Heart left ventricle (tissue), 16 donors: ENCODE results near the gene OMP. TPM values are rescaled to one million over a fixed set of nuclear protein-coding genes. Genes with fewer than 3 reads are reported as not detected.

Source experiments
- ATAC-seq, 4 donors: fragments of 200-7000 bp; cut with Tn5 transposase; one replicate each; pipeline ENCODE4 v1.9.1; 2020 to 2022; ENCODE audit warnings: moderate library complexity in 4 of 4, mild to moderate bottlenecking in 3 of 4, moderate number of reproducible peaks in 1 of 4
- DNase-seq, 5 donors: peaks; one replicate each; pipeline ENCODE4 v3.0.0-alpha.2; 2020
- H3K27ac ChIP-seq, 12 donors: fragments of 200-600 bp; sonication (generic) in 4 of 12; one replicate each; pipeline versions ENCODE4 v1.5.0 to v1.8.0; 2016 to 2022; ENCODE audit warnings: mild to moderate bottlenecking in 2 of 12
- H3K27me3 ChIP-seq, 9 donors: fragments of 200-600 bp; sonication (generic) in 2 of 9; one replicate each; pipeline versions ENCODE4 v1.5.1 to v1.8.0; 2016 to 2022; ENCODE audit warnings: mild to moderate bottlenecking in 3 of 9
- H3K36me3 ChIP-seq, 9 donors: fragments of 200-600 bp; sonication (generic) in 2 of 9; one replicate each; pipeline versions ENCODE4 v1.5.0 to v1.8.0; 2018 to 2022; ENCODE audit warnings: mild to moderate bottlenecking in 2 of 9
- H3K4me1 ChIP-seq, 12 donors: fragments of 200-600 bp; sonication (generic) in 4 of 12; one replicate each; pipeline versions ENCODE4 v1.5.0 to v1.8.0; 2016 to 2022; ENCODE audit warnings: mild to moderate bottlenecking in 3 of 12
- H3K4me3 ChIP-seq, 12 donors: fragments of 200-600 bp; sonication (generic) in 4 of 12; one replicate each; pipeline versions ENCODE4 v1.5.0 to v1.8.0; 2017 to 2022; ENCODE audit warnings: mild to moderate bottlenecking in 9 of 12, moderate library complexity in 4 of 12
- H3K9me3 ChIP-seq, 12 donors: fragments of 200-600 bp; sonication (generic) in 4 of 12; one replicate each; pipeline versions ENCODE4 v1.5.0 to v1.8.0; 2016 to 2022; ENCODE audit warnings: mild to moderate bottlenecking in 1 of 12
- POLR2A ChIP-seq, 2 donors: fragments of 450-650 bp; IDR thresholded peaks; one replicate each; pipeline ENCODE4 v1.6.1; 2017; ENCODE audit warnings: antibody characterized with exemption in 2 of 2, mild to moderate bottlenecking in 2 of 2, moderate library complexity in 2 of 2
- WGBS, 4 donors: extraction: QIAGEN DNeasy Blood & Tissue Kit in 2 of 4; methylation state at CpG; one replicate each; pipeline versions ENCODE4 v1.1.5 to v1.1.7; 2013 to 2018; 5-methylcytosine and 5-hydroxymethylcytosine counted together
- intact Hi-C, 10 donors: fragments of 100-400 bp; cut with DNase I; formaldehyde crosslinking; loops; one replicate each; pipeline versions ENCODE4 v1.11.1 to v1.14.2; 2022
- polyA plus RNA-seq, 2 donors: library from polyadenylated mRNA; stranded (reverse); fragments of 200-250 nt; gene quantifications; one replicate each; pipeline ENCODE4 v1.2.3, GENCODE V29; 2013
- total RNA-seq, 9 donors: library from RNA; depleted of rRNA in 2 of 9; stranded (reverse); fragments of >200 nt in 2 of 9; fragmentation: NEBNext Ultra II Directional in 3 of 9; extraction: Animal tissue kit (Norgen Biotek cat#: 25700) in 3 of 9; gene quantifications; one replicate each; pipeline versions ENCODE4 v1.1.0 to v1.2.4, GENCODE V29; 2016 to 2023
- TF ChIP-seq, protein P1 (sequence below), 12 donors: fragments of 200-600 bp; sonication (generic) in 4 of 12; IDR thresholded peaks; one replicate each; pipeline versions ENCODE4 v1.5.0 to v1.8.0; 2018 to 2022; ENCODE audit warnings: antibody characterized with exemption in 12 of 12, mild to moderate bottlenecking in 5 of 12
- donor health status: ischemic (EF 13 %, LVEDD 7.1; RV severe dilation, severe dysfunction).
- donor health status: healthy with polysubstance abuse.
- donor health status: DM: no; HTN: yes; CAD: no.
- donor health status: DM: no; HTN: no; CAD: no.
- donor health status: ischemic (EF 25% LVEDD 6.9; RV normal size, moderate dysfunction).
- donor health status: ischemic (EF 25% LVEDD 5.7; RV mildly dilated, moderate dysfunction).
- donor health status: healthy.
- donor health status: DM: yes; HTN: yes; CAD: no.
- donor health status: ischemic (EF 35%, LVEDD 5.7; RV mildly dilated, moderate dysfunction).
- donor health status: nonischemic (EF 11% LVEDD 7.7; RV severe dilation, severe dysfunction).
- donor health status: DM: yes; HTN: yes; CAD: no.
- donor health status: PGD.
- donor health status: ischemic (EF 29% LVEDD 5.4; RV normal size, mild dysfunction).
- donor health status: nonischemic (EF 23%, LVEDD 6.1; RV moderate dilation, normal function).

Gene OMP
- total and polyA plus RNA-seq, 11 donors, result not detected

DNA sequence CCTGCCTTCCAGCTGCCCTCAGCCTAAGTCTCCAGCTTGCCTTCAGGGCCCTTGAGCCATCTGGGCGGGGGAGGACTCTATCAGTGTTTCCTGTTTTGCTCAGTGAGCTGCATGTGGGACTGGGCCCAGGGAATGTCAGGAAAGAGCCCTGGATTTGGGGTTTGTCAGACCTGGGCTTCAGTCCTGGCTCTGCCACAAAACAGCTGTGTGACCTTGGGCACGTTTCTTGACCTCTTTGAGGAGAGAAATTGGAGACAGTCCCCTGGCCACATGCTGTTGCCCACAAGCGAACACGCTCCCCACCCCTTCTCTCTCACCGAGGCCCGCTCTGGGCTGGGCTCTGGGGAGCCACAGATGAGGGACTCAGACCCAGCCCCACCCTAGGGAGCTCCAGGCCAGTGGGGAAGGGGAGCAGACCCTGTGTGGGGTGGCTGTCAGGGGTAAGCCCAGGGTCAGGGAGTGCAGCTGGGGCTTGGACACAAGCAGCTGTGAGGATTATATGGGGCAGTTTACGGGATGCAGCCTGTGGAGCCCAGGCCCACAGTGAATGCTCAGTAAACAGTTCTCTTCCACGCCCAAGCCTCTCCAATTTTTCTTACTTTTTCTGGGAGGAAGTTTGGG is 37.7 kb downstream of the OMP start:
- H3K4me1 ChIP-seq, result peaks cover 0 to 39% (median 18%) of the 10 kb centered on the region in 12 donors
- ATAC-seq (peak; percentile 45 to 85 (median 76)), DNase-seq (peak; percentile 61 to 80 (median 69))
- WGBS, 4 donors, result 36 to 65% (median 44%) methylated on average over 7 to 8 of the region's 8 CpGs
- no peaks in the 10 kb centered on the region for H3K36me3 ChIP-seq
- H3K27me3 ChIP-seq, result peaks cover 0 to 12% (median 5%) of the 10 kb centered on the region in 9 donors
- TF ChIP-seq POLR2A (IDR thresholded peaks at IDR 0.05), result no peak
- TF ChIP-seq, protein P1, sequence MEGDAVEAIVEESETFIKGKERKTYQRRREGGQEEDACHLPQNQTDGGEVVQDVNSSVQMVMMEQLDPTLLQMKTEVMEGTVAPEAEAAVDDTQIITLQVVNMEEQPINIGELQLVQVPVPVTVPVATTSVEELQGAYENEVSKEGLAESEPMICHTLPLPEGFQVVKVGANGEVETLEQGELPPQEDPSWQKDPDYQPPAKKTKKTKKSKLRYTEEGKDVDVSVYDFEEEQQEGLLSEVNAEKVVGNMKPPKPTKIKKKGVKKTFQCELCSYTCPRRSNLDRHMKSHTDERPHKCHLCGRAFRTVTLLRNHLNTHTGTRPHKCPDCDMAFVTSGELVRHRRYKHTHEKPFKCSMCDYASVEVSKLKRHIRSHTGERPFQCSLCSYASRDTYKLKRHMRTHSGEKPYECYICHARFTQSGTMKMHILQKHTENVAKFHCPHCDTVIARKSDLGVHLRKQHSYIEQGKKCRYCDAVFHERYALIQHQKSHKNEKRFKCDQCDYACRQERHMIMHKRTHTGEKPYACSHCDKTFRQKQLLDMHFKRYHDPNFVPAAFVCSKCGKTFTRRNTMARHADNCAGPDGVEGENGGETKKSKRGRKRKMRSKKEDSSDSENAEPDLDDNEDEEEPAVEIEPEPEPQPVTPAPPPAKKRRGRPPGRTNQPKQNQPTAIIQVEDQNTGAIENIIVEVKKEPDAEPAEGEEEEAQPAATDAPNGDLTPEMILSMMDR (IDR thresholded peaks at IDR 0.05), result no peak
- H3K27ac ChIP-seq, result peak overlapping the region in 11 of 12 donors; percentile 9 to 80 (median 62)
- H3K9me3 ChIP-seq, result no peaks in the 10 kb centered on the region
- H3K4me3 ChIP-seq, result no peak overlapping the region
- intact Hi-C loops, result no loop called here

GRCh38 chr11:77141034-77141433 is 38.4 kb downstream of the OMP start:
- ATAC-seq (no peak), DNase-seq (no peak)
- Histone ChIP-seq H3K4me3 (no peak overlapping the region), H3K27ac (peak overlapping the region in 8 of 12 donors; percentile 12 to 80 (median 70)), H3K27me3 (peaks cover 0 to 12% (median 5%) of the 10 kb centered on the region in 9 donors), H3K9me3 (no peaks in the 10 kb centered on the region), H3K36me3 (no peaks in the 10 kb centered on the region), H3K4me1 (peaks cover 0 to 39% (median 18%) of the 10 kb centered on the region in 12 donors)
- WGBS, 4 donors, result 88 to 99% (median 91%) methylated on average over 4 of the region's 4 CpGs
- TF ChIP-seq POLR2A (IDR thresholded peaks at IDR 0.05), result no peak
- TF ChIP-seq, protein P1 (IDR thresholded peaks at IDR 0.05), result no peak
- intact Hi-C loops, result no loop called here

DNA sequence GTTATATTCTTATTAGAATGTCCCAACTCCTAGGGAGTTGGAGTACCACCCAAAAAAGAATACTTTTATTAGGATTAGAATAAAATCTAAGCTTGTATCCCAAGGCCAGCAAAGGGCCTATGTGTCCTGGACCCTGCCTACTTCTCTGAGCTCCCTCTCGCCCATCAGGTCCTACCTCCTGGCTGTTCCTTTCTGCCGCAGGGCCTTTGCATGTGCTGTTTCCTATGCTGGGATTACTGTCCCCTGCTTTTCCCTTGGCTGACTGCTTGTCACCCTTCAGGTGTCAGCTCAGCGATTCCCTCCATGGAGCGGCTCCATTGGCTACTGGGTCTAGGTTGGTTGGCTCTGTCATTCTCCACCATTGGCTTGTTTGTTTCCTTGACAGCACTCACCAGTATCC is 38.8 kb downstream of the OMP start:
- Histone ChIP-seq H3K9me3 (no peaks in the 10 kb centered on the region), H3K27me3 (peaks cover 0 to 12% (median 5%) of the 10 kb centered on the region in 9 donors), H3K4me1 (peaks cover 0 to 39% (median 18%) of the 10 kb centered on the region in 12 donors), H3K4me3 (no peak overlapping the region), H3K27ac (peak overlapping the region in 2 of 12 donors; percentile 55 to 80), H3K36me3 (no peaks in the 10 kb centered on the region)
- ATAC-seq (no peak), DNase-seq (peak in 1 of 5 donors; percentile 0)
- intact Hi-C loops, result no loop called here
- 97 to 100% (median 99%) methylated on average over 4 of the region's 4 CpGs for WGBS, 4 donors
- TF ChIP-seq POLR2A (IDR thresholded peaks at IDR 0.05), result no peak
- TF ChIP-seq, protein P1 (IDR thresholded peaks at IDR 0.05), result no peak

- no peak overlapping the region for H3K4me3 ChIP-seq
- no peak for TF ChIP-seq POLR2A (IDR thresholded peaks at IDR 0.05)
- TF ChIP-seq, protein P1 (IDR thresholded peaks at IDR 0.05), result no peak
- H3K4me1 ChIP-seq, result peaks cover 0 to 37% (median 18%) of the 10 kb centered on the region in 12 donors
- H3K27ac ChIP-seq, result no peak overlapping the region
- 94 to 99% (median 94%) methylated on average over 10 to 11 of the region's 11 CpGs for WGBS, 4 donors
- H3K27me3 ChIP-seq, result peaks cover 0 to 11% (median 5%) of the 10 kb centered on the region in 9 donors
- no peak for ATAC-seq
- DNase-seq, result peak in 1 of 5 donors; percentile 30
- intact Hi-C loops, result no loop called here
- no peaks in the 10 kb centered on the region for H3K36me3 ChIP-seq
- no peaks in the 10 kb centered on the region for H3K9me3 ChIP-seq
These were observed 39.7 kb downstream of the OMP start for GRCh38 chr11:77142091-77142975.
